ENCODE results near the gene VSTM2L. TPM values are rescaled to one million over a fixed set of nuclear protein-coding genes. Genes with fewer than 3 reads are reported as not detected.

VSTM2L gene
- total RNA-seq, 2 experiments from 2014 or later = not detected

GRCh38 chr20:37898233-37899104, 4.5 kb upstream of the VSTM2L start:
- POLR2A ChIA-PET = no interaction called here
- CTCF ChIA-PET = interaction anchor here (1.2 to 1.4 kb wide), 2 partner anchors 94 to 334 kb away, joined by 3 to 6 read pairs; no protein-coding TSS in a partner anchor

- ChIA-PET POLR2A (no interaction called here), CTCF (interaction anchor here (1.2 kb wide), 1 partner anchor 335 kb away, joined by 3 read pairs; no protein-coding TSS in a partner anchor)
These were observed 3.6 kb upstream of the VSTM2L start for GRCh38 chr20:37899105-37900045.

GRCh38 chr20:37901240-37901639, 1.7 kb upstream of the VSTM2L start:
- POLR2A ChIA-PET = no interaction called here
- CTCF ChIA-PET = no interaction called here

GRCh38 chr20:37901654-37902503, 1.0 kb upstream of the VSTM2L start:
- POLR2A ChIA-PET = no interaction called here
- CTCF ChIA-PET = interaction anchor here (0.7 to 1.0 kb wide), 3 partner anchors 9 to 338 kb away, joined by 3 read pairs; no protein-coding TSS in a partner anchor

- ChIA-PET POLR2A (no interaction called here), CTCF (no interaction called here)
These were observed 535 bp downstream of the VSTM2L start for GRCh38 chr20:37903317-37904007.

- POLR2A ChIA-PET = no interaction called here
- CTCF ChIA-PET = no interaction called here
These were observed 1.2 kb downstream of the VSTM2L start for GRCh38 chr20:37904008-37904642.

DNA sequence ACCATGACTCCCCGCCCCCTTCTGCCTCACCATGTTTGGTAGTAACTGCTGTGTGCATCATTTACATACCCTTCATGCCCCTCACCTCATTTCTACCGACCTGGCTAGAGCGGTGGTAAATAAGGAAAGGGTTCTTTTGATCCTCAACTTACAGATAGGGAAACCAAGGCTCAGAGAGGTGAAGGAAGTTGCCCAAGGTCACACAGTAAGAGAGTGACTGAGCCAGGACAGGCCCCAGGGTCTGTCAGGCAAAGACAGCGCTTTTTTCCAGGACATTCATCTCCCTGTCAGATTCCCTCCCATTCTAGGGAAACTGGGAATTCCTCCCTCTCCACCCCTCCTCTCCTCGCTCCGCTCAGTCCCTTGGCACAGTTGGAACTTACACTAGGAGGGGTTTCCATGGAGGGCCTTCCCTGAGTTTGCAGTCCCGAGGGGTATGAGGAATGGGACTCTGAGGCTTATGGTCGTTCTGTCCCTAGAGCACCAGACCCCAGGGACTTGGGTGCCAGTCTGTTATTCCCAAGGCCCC, 2.0 kb downstream of the VSTM2L start:
- CTCF ChIA-PET = no interaction called here
- POLR2A ChIA-PET = no interaction called here

DNA sequence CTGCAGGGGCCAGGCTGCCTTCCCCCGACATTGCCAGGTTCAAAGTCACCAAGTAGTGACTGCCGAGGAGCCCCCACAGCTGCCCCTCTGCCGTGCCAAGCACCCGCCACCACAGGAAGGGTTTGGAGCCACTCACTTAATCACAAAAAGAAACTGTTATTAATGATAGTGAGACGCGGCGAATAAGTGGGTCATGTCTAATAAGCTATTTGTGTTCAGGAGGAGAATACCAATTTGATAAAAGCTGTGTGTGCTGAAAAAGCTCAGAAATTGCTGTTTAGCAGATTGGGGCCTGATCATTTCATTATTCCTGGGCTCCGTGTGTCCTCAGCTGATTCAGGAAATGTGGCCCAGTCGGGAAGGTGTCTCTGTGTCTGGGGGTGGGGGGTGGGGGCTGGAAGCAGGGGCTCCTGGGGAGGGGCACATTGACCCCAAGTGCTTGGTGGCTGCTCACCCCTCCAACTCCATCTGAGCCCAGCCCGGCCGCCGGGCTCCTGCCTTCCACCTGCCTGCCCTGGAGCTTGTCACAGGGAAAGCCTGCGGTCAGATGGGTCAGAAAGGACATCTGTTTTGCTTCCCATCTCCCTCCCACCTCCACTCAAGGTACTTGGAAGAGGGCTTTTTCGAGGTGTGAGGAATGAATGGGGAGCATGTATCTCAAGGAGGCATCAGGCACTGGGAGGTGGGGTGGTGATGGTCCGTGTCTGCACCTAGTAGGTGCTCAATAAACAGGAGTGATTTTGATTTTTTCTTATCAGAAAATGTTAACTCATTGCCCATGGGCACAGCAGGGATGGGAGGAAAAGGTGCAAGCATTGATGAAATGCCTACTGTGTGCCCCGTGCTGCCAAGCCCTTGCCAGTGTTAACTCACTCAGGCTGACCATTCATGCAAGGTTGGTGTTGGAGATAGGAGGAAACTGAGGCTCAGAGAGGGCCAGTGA, 3.0 kb downstream of the VSTM2L start:
- ChIA-PET CTCF (no interaction called here), POLR2A (no interaction called here)

DNA sequence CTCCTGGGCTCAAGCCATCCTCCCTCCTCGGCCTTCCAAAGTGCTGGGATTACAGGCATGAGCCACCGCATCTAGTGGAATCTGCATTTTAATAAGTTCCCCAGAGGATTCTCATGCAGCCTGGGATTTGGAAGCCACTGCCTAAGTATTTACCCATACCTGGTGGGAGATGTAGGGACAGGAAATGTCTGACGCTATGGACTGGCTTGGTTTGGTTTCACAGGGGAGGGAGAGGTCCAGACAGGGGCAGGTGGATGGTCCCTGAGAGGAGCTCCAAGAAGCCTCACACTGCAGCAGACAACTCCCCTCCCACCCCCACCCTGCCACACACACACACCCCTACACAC, 4.4 kb downstream of the VSTM2L start:
- ChIA-PET POLR2A (no interaction called here), CTCF (no interaction called here)

- ChIA-PET CTCF (no interaction called here), POLR2A (no interaction called here)
These were observed 4.9 kb downstream of the VSTM2L start for GRCh38 chr20:37907677-37908401.

- CTCF ChIA-PET = interaction anchor here (0.6 to 1.0 kb wide), 3 partner anchors 31 to 77 kb away, joined by 3 to 5 read pairs (median 4); no protein-coding TSS in a partner anchor
- POLR2A ChIA-PET = no interaction called here
These were observed 8.3 kb downstream of the VSTM2L start for GRCh38 chr20:37911261-37911660.

GRCh38 chr20:37911838-37912281, 8.9 kb downstream of the VSTM2L start:
- POLR2A ChIA-PET = no interaction called here
- CTCF ChIA-PET = interaction anchor here (1.0 kb wide), 1 partner anchor 31 kb away, joined by 3 read pairs; no protein-coding TSS in a partner anchor

- CTCF ChIA-PET = interaction anchor here (0.7 kb wide), 1 partner anchor 214 kb away, joined by 3 read pairs; no protein-coding TSS in a partner anchor
- POLR2A ChIA-PET = no interaction called here
These were observed 9.9 kb downstream of the VSTM2L start for GRCh38 chr20:37912874-37913273.

GRCh38 chr20:37913567-37914366, 10.8 kb downstream of the VSTM2L start:
- POLR2A ChIA-PET = no interaction called here
- CTCF ChIA-PET = no interaction called here

- CTCF ChIA-PET = no interaction called here
- POLR2A ChIA-PET = no interaction called here
These were observed 11.4 kb downstream of the VSTM2L start for GRCh38 chr20:37914367-37914671.

Data from activated CD8-positive, alpha-beta memory T cell treated with anti-CD3 and anti-CD28 coated beads for 36 hours (primary cell).